ENCODE results near the gene ACIN1.

Gene ACIN1

GRCh38 chr14:23094666-23095195, at the start of gene ACIN1:
Gene ACIN1, minus strand, starts transcription at chr14:23095136. Its CDS starts 24 bp downstream, at chr14:23095112.
- no peak for DNase-seq

- no peak for DNase-seq
These were observed 49.0 kb upstream of the ACIN1 start for GRCh38 chr14:23143911-23144310.

GRCh38 chr14:23142826-23143225, 47.9 kb upstream of the ACIN1 start:
- DNase-seq: no peak

GRCh38 chr14:23141706-23142444, 46.9 kb upstream of the ACIN1 start:
- DNase-seq: no peak

GRCh38 chr14:23140371-23140770, 45.4 kb upstream of the ACIN1 start:
- DNase-seq: no peak

GRCh38 chr14:23139874-23140273, 44.9 kb upstream of the ACIN1 start:
- no peak for DNase-seq

GRCh38 chr14:23137813-23138535, 43.0 kb upstream of the ACIN1 start:
- DNase-seq: no peak

GRCh38 chr14:23137192-23137812, 42.4 kb upstream of the ACIN1 start:
- DNase-seq: no peak

GRCh38 chr14:23136566-23137133, 41.7 kb upstream of the ACIN1 start:
- DNase-seq: no peak

GRCh38 chr14:23132970-23133369, 38.0 kb upstream of the ACIN1 start:
- DNase-seq: no peak

- DNase-seq: no peak
These were observed 36.5 kb upstream of the ACIN1 start for GRCh38 chr14:23131482-23131881.

- DNase-seq: no peak
These were observed 35.9 kb upstream of the ACIN1 start for GRCh38 chr14:23130871-23131270.

- DNase-seq: no peak
These were observed 34.9 kb upstream of the ACIN1 start for GRCh38 chr14:23129759-23130316.

GRCh38 chr14:23128969-23129758, 34.2 kb upstream of the ACIN1 start:
- no peak for DNase-seq

- no peak for DNase-seq
These were observed 32.9 kb upstream of the ACIN1 start for GRCh38 chr14:23127861-23128260.

GRCh38 chr14:23126548-23127278, 31.8 kb upstream of the ACIN1 start:
- no peak for DNase-seq

- DNase-seq: no peak
These were observed 31.1 kb upstream of the ACIN1 start for GRCh38 chr14:23125933-23126524.

GRCh38 chr14:23125011-23125410, 30.1 kb upstream of the ACIN1 start:
- no peak for DNase-seq

GRCh38 chr14:23124337-23124954, 29.5 kb upstream of the ACIN1 start:
- DNase-seq: no peak

GRCh38 chr14:23123419-23123818, 28.5 kb upstream of the ACIN1 start:
- DNase-seq: peak in 1 of 2 experiments; percentile 13

- no peak for DNase-seq
These were observed 27.1 kb upstream of the ACIN1 start for GRCh38 chr14:23122086-23122485.
